H9 (cell line): Measurements from ENCODE around the gene STAC2. TPM values are rescaled to one million over a fixed set of nuclear protein-coding genes. Genes with fewer than 3 reads are reported as not detected.

ENCODE experiments used
- DNase-seq: peaks from one replicate; pipeline ENCODE4 v3.0.0-alpha.2; 2017
- H2AFZ ChIP-seq: one replicate; pipeline ENCODE4 v1.6.1; 2013; ENCODE audit warnings: mild to moderate bottlenecking, low read length, control low read depth, moderate library complexity
- H2AK5ac ChIP-seq: 2 replicates; pipeline ENCODE4 v1.6.1; 2013; ENCODE audit warnings: low read length, control low read depth, mixed read lengths; ENCODE audit not compliant: insufficient read length
- H2BK120ac ChIP-seq: one replicate; pipeline ENCODE4 v1.6.1; 2013; ENCODE audit warnings: low read depth, mild to moderate bottlenecking, low read length, control low read depth, inconsistent platforms; ENCODE audit not compliant: poor library complexity, severe bottlenecking
- H2BK12ac ChIP-seq: 2 replicates; pipeline ENCODE4 v1.6.1; 2013; ENCODE audit warnings: low read length, control low read depth, mixed read lengths, low read depth; ENCODE audit not compliant: insufficient read length
- H2BK15ac ChIP-seq: 2 replicates; pipeline ENCODE4 v1.6.1; 2013; ENCODE audit warnings: low read depth, low read length, control low read depth
- H2BK20ac ChIP-seq: one replicate; pipeline ENCODE4 v1.6.1; 2013; ENCODE audit warnings: low read depth, mild to moderate bottlenecking, low read length, control low read depth, inconsistent platforms; ENCODE audit not compliant: poor library complexity, severe bottlenecking
- H2BK5ac ChIP-seq: 2 replicates; pipeline ENCODE4 v1.6.1; 2013; ENCODE audit warnings: low read length, control low read depth, mixed read lengths; ENCODE audit not compliant: insufficient read length
- H3K14ac ChIP-seq: 2 replicates; pipeline ENCODE4 v1.6.1; 2013; ENCODE audit warnings: low read length, control low read depth; ENCODE audit not compliant: insufficient read depth
- H3K18ac ChIP-seq: 2 replicates; pipeline ENCODE4 v1.6.1; 2013; ENCODE audit warnings: low read depth, mild to moderate bottlenecking, mixed read lengths, low read length, control low read depth; ENCODE audit not compliant: insufficient read length
- H3K23ac ChIP-seq: 2 replicates; pipeline ENCODE4 v1.6.1; 2013; ENCODE audit warnings: low read length, control low read depth, mixed read lengths, low read depth; ENCODE audit not compliant: insufficient read length
- H3K23me2 ChIP-seq: 2 replicates; pipeline ENCODE4 v1.6.1; 2013; ENCODE audit warnings: low read depth, mild to moderate bottlenecking, mixed read lengths, low read length, control low read depth; ENCODE audit not compliant: insufficient read length, poor library complexity, severe bottlenecking
- H3K27ac ChIP-seq: 2 replicates; pipeline ENCODE4 v1.5.1; 2013; ENCODE audit warnings: low read length, control low read depth, mixed read lengths, low read depth; ENCODE audit not compliant: insufficient read length
- H3K27me3 ChIP-seq: 2 replicates; pipeline ENCODE4 v1.6.1; 2013; ENCODE audit warnings: low read length, control low read depth, inconsistent platforms; ENCODE audit not compliant: insufficient read depth
- H3K4ac ChIP-seq: 2 replicates; pipeline ENCODE4 v1.6.1; 2013; ENCODE audit warnings: low read depth, mild to moderate bottlenecking, control low read depth, inconsistent platforms, low read length, moderate library complexity
- H3K4me1 ChIP-seq: 2 replicates; pipeline ENCODE4 v1.6.1; 2013; ENCODE audit warnings: low read length, control low read depth, inconsistent platforms; ENCODE audit not compliant: insufficient read depth
- H3K4me2 ChIP-seq: 2 replicates; pipeline ENCODE4 v1.6.1; 2013; ENCODE audit warnings: low read length, control low read depth, mixed read lengths; ENCODE audit not compliant: insufficient read length, insufficient read depth
- H3K56ac ChIP-seq: 2 replicates; pipeline ENCODE4 v1.6.1; 2013; ENCODE audit warnings: low read depth, mild to moderate bottlenecking, mixed read lengths, low read length, control low read depth; ENCODE audit not compliant: insufficient read length
- H3K79me1 ChIP-seq: 2 replicates; pipeline ENCODE4 v1.6.1; 2013; ENCODE audit warnings: low read depth, mild to moderate bottlenecking, moderate library complexity, low read length, control low read depth, inconsistent platforms; ENCODE audit not compliant: insufficient read depth, poor library complexity, severe bottlenecking
- H3K79me2 ChIP-seq: 2 replicates; pipeline ENCODE4 v1.6.1; 2013; ENCODE audit warnings: low read length, control low read depth, inconsistent platforms; ENCODE audit not compliant: insufficient read depth
- H3K9ac ChIP-seq: 2 replicates; pipeline ENCODE4 v1.6.1; 2013; ENCODE audit warnings: low read length, control low read depth, mixed read lengths; ENCODE audit not compliant: insufficient read length; ENCODE audit errors: extremely low read depth
- H3K9me3 ChIP-seq: one replicate; pipeline ENCODE4 v1.6.1; 2013; ENCODE audit warnings: low read depth, low read length, inconsistent platforms; ENCODE audit not compliant: control insufficient read depth
- H3T11ph ChIP-seq: one replicate; pipeline ENCODE4 v1.6.1; 2013; ENCODE audit warnings: mild to moderate bottlenecking, low read length, control low read depth, inconsistent platforms
- H4K20me1 ChIP-seq: one replicate; pipeline ENCODE4 v1.6.1; 2013; ENCODE audit not compliant: control insufficient read depth, insufficient read length, insufficient read depth
- H4K5ac ChIP-seq: 2 replicates; pipeline ENCODE4 v1.6.1; 2013; ENCODE audit warnings: low read depth, mild to moderate bottlenecking, mixed read lengths, low read length, control low read depth; ENCODE audit not compliant: insufficient read length
- H4K8ac ChIP-seq: replicated peaks from 2 replicates; pipeline ENCODE4 v1.6.1; 2013; ENCODE audit warnings: low read length, control low read depth, mixed read lengths, low read depth; ENCODE audit not compliant: insufficient read length
- H4K91ac ChIP-seq: 2 replicates; pipeline ENCODE4 v1.6.1; 2013; ENCODE audit warnings: low read depth, mild to moderate bottlenecking, moderate library complexity, mixed read lengths, low read length, control low read depth; ENCODE audit not compliant: insufficient read length
- H3K27ac Mint-ChIP-seq, 3 experiments: 2 replicates in 2 of 3; 3 replicates in 1 of 3; pipeline ENCODE4 v1.8.0; 2020 to 2021; ENCODE audit warnings: mixed read lengths in 3 of 3, mild to moderate bottlenecking in 1 of 3, moderate library complexity in 1 of 3
- H3K27me3 Mint-ChIP-seq: 2 replicates; pipeline ENCODE4 v1.8.0; 2021; ENCODE audit warnings: low read depth, mild to moderate bottlenecking, moderate library complexity, mixed read lengths
- H3K36me3 Mint-ChIP-seq, 3 experiments: 2 replicates in 2 of 3; 3 replicates in 1 of 3; pipeline ENCODE4 v1.8.0; 2020 to 2021; ENCODE audit warnings: low read depth in 3 of 3, mixed read lengths in 3 of 3; ENCODE audit not compliant: insufficient read depth in 1 of 3
- H3K4me1 Mint-ChIP-seq, 2 experiments: 2 replicates each; pipeline ENCODE4 v1.8.0; 2020; ENCODE audit warnings: mixed read lengths in 2 of 2
- H3K4me3 Mint-ChIP-seq, 2 experiments: 2 replicates in 1 of 2; 3 replicates in 1 of 2; pipeline ENCODE4 v1.8.0; 2020 to 2021; ENCODE audit warnings: mild to moderate bottlenecking in 2 of 2, mixed read lengths in 2 of 2, moderate library complexity in 1 of 2
- H3K9me3 Mint-ChIP-seq, 2 experiments: 2 replicates in 1 of 2; 3 replicates in 1 of 2; pipeline ENCODE4 v1.8.0; 2020; ENCODE audit warnings: mild to moderate bottlenecking in 2 of 2, mixed read lengths in 2 of 2, moderate library complexity in 1 of 2
- WGBS: extraction: QIAGEN DNeasy Blood & Tissue Kit; methylation state at CpG from one replicate; pipeline ENCODE4 v1.1.7; 2013; ENCODE audit warnings: missing lambda C conversion rate, low lambda C conversion rate, mixed read lengths; ENCODE audit not compliant: insufficient read length; ENCODE audit errors: extremely low coverage; 5-methylcytosine and 5-hydroxymethylcytosine counted together
- total RNA-seq: library from RNA; stranded (reverse); gene quantifications from 2 replicates; pipeline ENCODE4 v1.2.1, GENCODE V29; 2021
- TF ChIP-seq, protein P1 (sequence below): fragments of 200-600 bp; sonication (generic); conservative IDR thresholded peaks from 3 replicates; pipeline ENCODE4 v1.8.0; 2021; ENCODE audit warnings: antibody characterized with exemption, mild to moderate bottlenecking

Gene STAC2
- total RNA-seq, 1 experiment from 2014 or later = 2.5 TPM

DNA sequence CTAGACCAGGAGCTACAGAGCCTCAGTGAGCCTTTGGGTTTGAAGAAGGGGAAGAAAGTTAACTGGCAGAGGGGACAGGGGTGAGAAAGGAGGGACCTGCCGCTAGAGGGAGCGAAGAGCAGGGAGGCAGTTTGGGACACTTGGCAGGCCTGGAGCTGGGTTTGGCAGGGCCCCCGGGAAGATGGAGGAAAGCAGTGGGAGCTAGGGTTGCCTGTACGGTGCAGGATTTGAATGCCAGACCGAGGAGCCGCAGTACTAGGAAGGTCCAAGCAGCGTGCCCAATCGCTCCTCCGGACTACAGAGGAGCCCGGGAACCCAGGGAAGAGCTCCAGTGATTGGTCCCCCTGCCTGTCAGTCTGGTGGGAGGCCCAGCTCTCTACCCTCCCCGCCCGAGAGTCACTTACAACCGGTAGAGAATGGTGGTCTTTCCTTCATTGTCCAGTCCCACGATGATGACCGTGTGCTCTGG is 61.0 kb downstream of the STAC2 start:
- Histone ChIP-seq H2BK15ac (no peak overlapping the region), H3T11ph (no peak overlapping the region), H4K91ac (no peak overlapping the region), H2BK12ac (no peak overlapping the region), H3K27ac (no peak overlapping the region), H2AFZ (no peak overlapping the region), H2BK20ac (no peak overlapping the region), H3K27me3 (peaks cover 10% of the 10 kb centered on the region; the same call in 1 of the 2 replicates), H2BK120ac (no peak overlapping the region), H4K20me1 (no peaks in the 10 kb centered on the region), H4K8ac (no peak overlapping the region), H2AK5ac (no peak overlapping the region), H3K18ac (no peak overlapping the region), H3K23me2 (peaks cover 9% of the 10 kb centered on the region), H3K23ac (no peak overlapping the region), H3K56ac (no peak overlapping the region), H3K9me3 (no peaks in the 10 kb centered on the region), H3K4me1 (no peaks in the 10 kb centered on the region), H3K4me2 (peak overlapping the region; percentile 82), H3K9ac (no peak overlapping the region), H3K4ac (no peak overlapping the region), H3K79me2 (no peaks in the 10 kb centered on the region), H2BK5ac (no peak overlapping the region), H3K14ac (no peak overlapping the region), H3K79me1 (no peaks in the 10 kb centered on the region), H4K5ac (no peak overlapping the region)
- peaks cover 3 to 8% (median 7%) of the 10 kb centered on the region in 3 experiments; a peak in 5 of 7 replicates for H3K36me3 Mint-ChIP-seq
- peaks cover 4 to 8% of the 10 kb centered on the region in 2 experiments for H3K9me3 Mint-ChIP-seq
- peaks cover 24 to 25% of the 10 kb centered on the region in 2 experiments for H3K4me1 Mint-ChIP-seq
- H3K27me3 Mint-ChIP-seq = peaks cover 32% of the 10 kb centered on the region
- peak; percentile 99 for DNase-seq
- TF ChIP-seq, protein P1, sequence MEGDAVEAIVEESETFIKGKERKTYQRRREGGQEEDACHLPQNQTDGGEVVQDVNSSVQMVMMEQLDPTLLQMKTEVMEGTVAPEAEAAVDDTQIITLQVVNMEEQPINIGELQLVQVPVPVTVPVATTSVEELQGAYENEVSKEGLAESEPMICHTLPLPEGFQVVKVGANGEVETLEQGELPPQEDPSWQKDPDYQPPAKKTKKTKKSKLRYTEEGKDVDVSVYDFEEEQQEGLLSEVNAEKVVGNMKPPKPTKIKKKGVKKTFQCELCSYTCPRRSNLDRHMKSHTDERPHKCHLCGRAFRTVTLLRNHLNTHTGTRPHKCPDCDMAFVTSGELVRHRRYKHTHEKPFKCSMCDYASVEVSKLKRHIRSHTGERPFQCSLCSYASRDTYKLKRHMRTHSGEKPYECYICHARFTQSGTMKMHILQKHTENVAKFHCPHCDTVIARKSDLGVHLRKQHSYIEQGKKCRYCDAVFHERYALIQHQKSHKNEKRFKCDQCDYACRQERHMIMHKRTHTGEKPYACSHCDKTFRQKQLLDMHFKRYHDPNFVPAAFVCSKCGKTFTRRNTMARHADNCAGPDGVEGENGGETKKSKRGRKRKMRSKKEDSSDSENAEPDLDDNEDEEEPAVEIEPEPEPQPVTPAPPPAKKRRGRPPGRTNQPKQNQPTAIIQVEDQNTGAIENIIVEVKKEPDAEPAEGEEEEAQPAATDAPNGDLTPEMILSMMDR = peak; percentile 85
- H3K27ac Mint-ChIP-seq = no peak overlapping the region; a peak in 2 of 7 replicates
- peak overlapping the region; percentile 82 to 96 for H3K4me3 Mint-ChIP-seq
- no CpG with 5 or more reads among the region's 15 CpGs for WGBS
